ENCODE measurements around the gene MST1. TPM values are rescaled to one million over a fixed set of nuclear protein-coding genes. Genes with fewer than 3 reads are reported as not detected.

The MST1 gene
- total RNA-seq, 2 experiments from 2014 or later, result 9.6 to 11.8 TPM

DNA sequence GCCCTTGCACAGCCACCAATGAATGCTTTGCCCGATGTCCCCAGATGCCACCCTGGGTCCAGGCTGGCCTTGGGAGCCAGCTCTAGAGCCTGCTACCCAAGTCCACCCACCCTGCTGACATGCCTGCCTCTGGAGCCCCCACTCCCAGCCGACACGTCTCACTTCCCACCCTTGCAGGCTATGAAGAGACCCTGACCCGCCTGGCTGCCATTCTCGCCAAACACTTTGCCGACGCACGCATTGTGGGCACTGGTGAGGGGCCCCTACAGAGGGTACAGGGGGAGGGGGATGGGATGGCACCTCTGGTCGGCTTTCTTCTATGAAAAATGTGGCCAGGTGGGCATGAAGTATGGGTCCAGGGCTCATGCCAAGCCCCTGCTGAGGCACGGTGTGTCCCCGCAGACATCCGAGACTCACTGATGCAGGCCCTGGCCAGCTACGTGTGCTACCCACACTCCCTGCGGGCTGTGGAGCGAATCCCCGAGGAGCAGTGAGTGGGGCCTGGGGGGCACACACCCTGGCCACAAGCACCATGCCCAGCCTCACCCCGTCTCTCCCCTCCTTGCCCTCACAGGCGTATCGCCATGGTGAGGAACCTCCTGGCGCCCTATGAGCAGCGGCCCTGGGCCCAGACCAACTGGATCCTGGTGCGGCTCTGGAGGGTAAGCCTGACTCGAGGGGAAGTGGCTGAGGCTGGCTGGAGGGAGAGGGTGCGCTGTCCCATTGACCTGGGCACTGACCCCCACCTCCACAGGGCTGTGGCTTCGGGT lies 24.2 kb upstream of the MST1 start:
- ChIA-PET CTCF (interaction anchor here (1.4 kb wide), 1 partner anchor 174 kb away, joined by 4 read pairs; no protein-coding TSS in a partner anchor), POLR2A (interaction anchor here (1.4 to 2.7 kb wide), 2 partner anchors 7 to 9 kb away, joined by 3 to 15 read pairs; no protein-coding TSS in a partner anchor)
- Mint-ChIP-seq H3K27ac (no peak overlapping the region), H3K4me3 (no peak overlapping the region), H3K27me3 (no peaks in the 10 kb centered on the region), H3K36me3 (ENCODE audit: low read depth) (no peaks in the 10 kb centered on the region), H3K4me1 (ENCODE audit: low read depth) (peaks cover 9% of the 10 kb centered on the region), H3K9me3 (no peaks in the 10 kb centered on the region)
- DNase-seq (no peak), ATAC-seq (no peak)
- intact Hi-C loops (cut with micrococcal nuclease), result no loop called here
- TF ChIP-seq, protein P1, sequence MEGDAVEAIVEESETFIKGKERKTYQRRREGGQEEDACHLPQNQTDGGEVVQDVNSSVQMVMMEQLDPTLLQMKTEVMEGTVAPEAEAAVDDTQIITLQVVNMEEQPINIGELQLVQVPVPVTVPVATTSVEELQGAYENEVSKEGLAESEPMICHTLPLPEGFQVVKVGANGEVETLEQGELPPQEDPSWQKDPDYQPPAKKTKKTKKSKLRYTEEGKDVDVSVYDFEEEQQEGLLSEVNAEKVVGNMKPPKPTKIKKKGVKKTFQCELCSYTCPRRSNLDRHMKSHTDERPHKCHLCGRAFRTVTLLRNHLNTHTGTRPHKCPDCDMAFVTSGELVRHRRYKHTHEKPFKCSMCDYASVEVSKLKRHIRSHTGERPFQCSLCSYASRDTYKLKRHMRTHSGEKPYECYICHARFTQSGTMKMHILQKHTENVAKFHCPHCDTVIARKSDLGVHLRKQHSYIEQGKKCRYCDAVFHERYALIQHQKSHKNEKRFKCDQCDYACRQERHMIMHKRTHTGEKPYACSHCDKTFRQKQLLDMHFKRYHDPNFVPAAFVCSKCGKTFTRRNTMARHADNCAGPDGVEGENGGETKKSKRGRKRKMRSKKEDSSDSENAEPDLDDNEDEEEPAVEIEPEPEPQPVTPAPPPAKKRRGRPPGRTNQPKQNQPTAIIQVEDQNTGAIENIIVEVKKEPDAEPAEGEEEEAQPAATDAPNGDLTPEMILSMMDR (IDR thresholded peaks at IDR 0.05), result no peak

DNA sequence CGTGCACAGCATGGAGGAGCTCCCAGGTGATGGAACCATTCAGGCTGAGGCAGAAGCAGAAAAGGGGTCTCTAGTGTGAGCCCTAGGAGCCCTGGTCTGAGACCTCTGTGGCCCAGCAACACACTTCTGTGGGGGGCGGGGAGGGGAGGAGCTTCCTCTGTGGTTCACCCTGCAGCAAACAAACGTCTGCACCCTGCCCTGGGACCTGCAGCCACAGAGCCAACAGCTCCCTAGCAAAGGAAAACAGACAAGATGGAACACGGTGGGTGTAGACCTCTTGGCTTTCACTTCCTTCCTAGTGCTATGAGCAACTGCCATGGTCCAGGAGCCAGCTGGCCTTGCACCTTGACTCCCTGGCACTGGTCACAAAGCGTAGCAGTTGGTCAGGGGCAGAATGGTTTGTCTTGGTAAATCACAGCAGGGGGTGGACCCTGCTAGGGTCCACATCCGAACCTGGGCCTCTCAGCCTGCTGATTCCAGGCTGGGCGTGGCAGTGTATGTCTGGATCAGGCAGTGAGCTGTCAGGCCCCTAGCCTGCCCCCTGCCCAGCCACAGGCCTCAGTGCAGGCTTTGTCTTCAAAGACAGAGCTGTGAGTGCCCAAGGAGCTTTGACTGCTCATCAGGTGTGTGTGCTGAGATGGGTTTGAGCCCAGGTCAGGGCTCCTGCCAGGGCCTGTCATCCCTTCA lies 23.5 kb upstream of the MST1 start:
- H3K27ac Mint-ChIP-seq, result no peak overlapping the region

DNA sequence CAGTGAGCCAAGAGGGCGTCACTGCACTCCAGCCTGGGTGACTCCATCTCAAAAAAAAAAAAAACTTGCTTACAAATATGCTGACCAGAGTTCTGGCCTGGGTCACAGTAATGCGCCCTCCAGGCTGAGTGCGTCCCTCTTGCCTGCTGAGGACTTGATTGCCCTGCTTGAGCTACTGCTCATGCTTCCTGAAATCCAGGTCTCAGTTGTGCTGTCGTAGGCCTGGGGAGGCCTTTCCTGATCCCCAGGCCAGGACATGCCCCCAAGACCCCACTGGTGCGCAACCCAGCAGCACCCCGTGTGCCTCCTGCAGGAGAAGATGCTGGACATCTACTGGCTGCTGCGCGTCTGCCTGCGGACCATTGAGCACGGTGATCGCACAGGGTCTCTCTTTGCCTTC lies 22.9 kb upstream of the MST1 start:
- Mint-ChIP-seq H3K36me3 (ENCODE audit: low read depth) (no peaks in the 10 kb centered on the region), H3K27me3 (no peaks in the 10 kb centered on the region), H3K27ac (no peak overlapping the region), H3K9me3 (no peaks in the 10 kb centered on the region), H3K4me1 (ENCODE audit: low read depth) (peaks cover 8% of the 10 kb centered on the region), H3K4me3 (no peak overlapping the region)
- ChIA-PET CTCF (interaction anchor here (0.7 to 2.1 kb wide), 3 partner anchors 127 to 219 kb away, joined by 3 to 9 read pairs (median 4); no protein-coding TSS in a partner anchor), POLR2A (interaction anchor here (1.1 to 2.7 kb wide), 2 partner anchors 10 to 213 kb away, joined by 3 to 15 read pairs; no protein-coding TSS in a partner anchor)
- DNase-seq (no peak), ATAC-seq (no peak)
- intact Hi-C loops (cut with micrococcal nuclease), result no loop called here
- TF ChIP-seq, protein P1 (IDR thresholded peaks at IDR 0.05), result no peak

More for the DNA sequence above, 23.5 kb upstream of the MST1 start:
- Mint-ChIP-seq H3K27me3 (no peaks in the 10 kb centered on the region), H3K36me3 (ENCODE audit: low read depth) (no peaks in the 10 kb centered on the region), H3K4me1 (ENCODE audit: low read depth) (peaks cover 8% of the 10 kb centered on the region), H3K9me3 (no peaks in the 10 kb centered on the region), H3K4me3 (no peak overlapping the region)
- no peak for ATAC-seq
- TF ChIP-seq, protein P1 (IDR thresholded peaks at IDR 0.05), result no peak
- no peak for DNase-seq
- POLR2A ChIA-PET, result interaction anchor here (1.1 to 2.7 kb wide), 2 partner anchors 9 to 214 kb away, joined by 3 to 15 read pairs; no protein-coding TSS in a partner anchor
- intact Hi-C loops (cut with micrococcal nuclease), result no loop called here
- CTCF ChIA-PET, result interaction anchor here (0.7 to 2.1 kb wide), 3 partner anchors 126 to 218 kb away, joined by 3 to 9 read pairs (median 4); no protein-coding TSS in a partner anchor

DNA sequence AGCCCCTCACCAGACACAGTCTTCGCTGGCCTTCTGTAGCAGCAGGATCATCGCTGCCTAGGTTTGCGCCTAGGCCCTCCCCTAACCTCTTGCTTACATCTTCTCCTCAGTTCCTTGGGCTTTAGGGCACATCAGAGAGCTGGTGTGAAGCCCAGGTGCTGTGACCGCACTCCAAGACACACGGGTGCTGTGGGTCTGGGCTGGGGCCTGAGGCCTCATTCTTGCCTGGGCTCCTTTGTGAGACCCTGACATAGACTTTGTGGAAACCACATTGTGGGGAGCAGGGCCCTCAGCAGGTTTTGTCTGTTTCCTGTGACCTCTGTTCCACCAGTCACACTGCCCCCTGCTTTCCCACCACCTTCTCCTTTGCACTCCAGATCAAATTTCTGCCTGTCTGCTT lies 22.2 kb upstream of the MST1 start:
- no peak for ATAC-seq
- Mint-ChIP-seq H3K27ac (peak overlapping the region; percentile 6), H3K27me3 (no peaks in the 10 kb centered on the region), H3K9me3 (no peaks in the 10 kb centered on the region), H3K36me3 (ENCODE audit: low read depth) (no peaks in the 10 kb centered on the region), H3K4me3 (no peak overlapping the region), H3K4me1 (ENCODE audit: low read depth) (peaks cover 8% of the 10 kb centered on the region)
- no peak for DNase-seq
- intact Hi-C loops (cut with micrococcal nuclease), result no loop called here
- POLR2A ChIA-PET, result interaction anchor here (0.7 to 2.7 kb wide), 4 partner anchors 8 to 213 kb away, joined by 3 to 15 read pairs (median 5); partner anchors contain the start of gene AMIGO3
- TF ChIP-seq, protein P1 (IDR thresholded peaks at IDR 0.05), result no peak
- CTCF ChIA-PET, result interaction anchor here (2.1 kb wide), 1 partner anchor 128 kb away, joined by 9 read pairs; no protein-coding TSS in a partner anchor
